HEK293T (cell line): ENCODE data around the gene PAX2.

Source experiments
- BHLHE40 ChIP-seq: fragments of 450-650 bp; IDR thresholded peaks from 2 replicates; pipeline ENCODE4 v1.6.1; 2016; ENCODE audit warnings: mild to moderate bottlenecking, moderate library complexity, borderline replicate concordance
- HDGF ChIP-seq: fragments of 450-650 bp; IDR thresholded peaks from 2 replicates; pipeline ENCODE4 v1.6.1; 2017; ENCODE audit warnings: antibody characterized with exemption, borderline replicate concordance
- SP1 ChIP-seq: fragments of 450-650 bp; IDR thresholded peaks from 2 replicates; pipeline ENCODE4 v1.6.1; 2017
- ZNF384 ChIP-seq: fragments of 450-650 bp; IDR thresholded peaks from 2 replicates; pipeline ENCODE4 v1.6.1; 2016

DNA sequence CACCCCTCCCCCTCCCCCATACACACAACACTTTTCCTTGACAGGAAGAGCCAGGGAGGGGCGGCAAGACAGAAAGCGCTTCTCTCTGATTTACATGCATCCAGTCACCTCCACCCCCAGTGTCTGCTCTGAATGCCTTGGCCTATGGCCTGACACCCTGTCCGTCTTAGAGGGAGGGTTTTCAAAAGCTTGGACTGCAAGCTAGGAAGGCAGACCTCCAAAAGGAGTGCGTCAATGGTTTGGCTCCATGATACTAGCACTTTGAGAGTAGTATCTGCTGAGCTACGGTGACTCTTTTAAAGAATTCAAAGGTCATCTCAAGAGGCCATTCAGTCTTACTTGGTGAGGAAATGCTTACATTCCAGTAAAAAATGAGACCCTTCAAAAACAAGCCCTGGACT is 20.3 kb upstream of the PAX2 start:
- TF ChIP-seq BHLHE40 (no peak), SP1 (no peak), ZNF384 (no peak), HDGF (no peak)
